WTC11 (cell line): ENCODE measurements around the gene CCDC182. TPM values are rescaled to one million over a fixed set of nuclear protein-coding genes. Genes with fewer than 3 reads are reported as not detected.

ENCODE experiments used
- ATAC-seq: fragments of 200-7000 bp; cut with Tn5 transposase; 2 replicates; pipeline ENCODE4 v1.10.0; 2021; ENCODE audit warnings: mild to moderate bottlenecking, moderate library complexity
- CTCF ChIA-PET: fragments of 300-600 bp; sonication (Branson Sonifier 250); formaldehyde crosslinking; loops from one replicate; lab custom pipeline; 2021; ENCODE audit warnings: antibody characterized with exemption; lab: Charles Lee
- POLR2A ChIA-PET: fragments of 350-600 bp; sonication (Branson Sonifier 250); formaldehyde crosslinking; loops from one replicate; lab custom pipeline; 2021; ENCODE audit warnings: antibody characterized with exemption; lab: Charles Lee
- DNase-seq: peaks from one replicate; pipeline ENCODE4 v3.0.0; 2021; ENCODE audit warnings: low spot score
- H3K27ac Mint-ChIP-seq: 2 replicates; pipeline ENCODE4 v1.8.0; 2021; ENCODE audit warnings: mixed read lengths
- H3K27me3 Mint-ChIP-seq: 2 replicates; pipeline ENCODE4 v1.8.0; 2021; ENCODE audit warnings: low read depth, mild to moderate bottlenecking, moderate library complexity, mixed read lengths
- H3K36me3 Mint-ChIP-seq: 2 replicates; pipeline ENCODE4 v1.8.0; 2021; ENCODE audit warnings: mixed read lengths
- H3K4me1 Mint-ChIP-seq: 2 replicates; pipeline ENCODE4 v1.8.0; 2022; ENCODE audit warnings: mixed read lengths
- H3K4me3 Mint-ChIP-seq: 2 replicates; pipeline ENCODE4 v1.8.0; 2021; ENCODE audit warnings: mild to moderate bottlenecking, moderate library complexity, mixed read lengths
- H3K9me3 Mint-ChIP-seq: 2 replicates; pipeline ENCODE4 v1.8.0; 2021; ENCODE audit warnings: mixed read lengths
- ATF1 ChIP-seq: sonication (generic); formaldehyde crosslinking; IDR thresholded peaks from 2 replicates; pipeline ENCODE4 v1.8.1; 2023; ENCODE audit warnings: mild to moderate bottlenecking, moderate library complexity, missing genetic modification reagents
- KAT7 ChIP-seq: sonication (generic); formaldehyde crosslinking; IDR thresholded peaks from 2 replicates; pipeline ENCODE4 v1.8.1; 2023; ENCODE audit warnings: missing genetic modification reagents, mild to moderate bottlenecking, borderline replicate concordance
- RORB ChIP-seq: fragments of 250-450 bp; sonication (Bioruptor Pico); IDR thresholded peaks from 2 replicates; pipeline ENCODE4 v1.9.0; 2021; ENCODE audit warnings: mild to moderate bottlenecking
- SP1 ChIP-seq: sonication (generic); formaldehyde crosslinking; conservative IDR thresholded peaks from 2 replicates; pipeline ENCODE4 v1.8.1; 2022; ENCODE audit warnings: missing genetic modification reagents
- TEAD4 ChIP-seq: sonication (generic); formaldehyde crosslinking; IDR thresholded peaks from 2 replicates; pipeline ENCODE4 v1.8.0; 2022; ENCODE audit warnings: mild to moderate bottlenecking, missing genetic modification reagents
- ZNF121 ChIP-seq: sonication (generic); formaldehyde crosslinking; IDR thresholded peaks from 2 replicates; pipeline ENCODE4 v1.8.0; 2023; ENCODE audit warnings: missing genetic modification reagents
- ZNF219 ChIP-seq: sonication (generic); formaldehyde crosslinking; IDR thresholded peaks from 2 replicates; pipeline ENCODE4 v1.8.0; 2023; ENCODE audit warnings: missing genetic modification reagents, mild to moderate bottlenecking, borderline replicate concordance
- ZNF317 ChIP-seq: sonication (generic); formaldehyde crosslinking; IDR thresholded peaks from 2 replicates; pipeline ENCODE4 v1.8.1; 2023; ENCODE audit warnings: low read depth, mild to moderate bottlenecking, moderate library complexity, missing genetic modification reagents, borderline replicate concordance
- total RNA-seq: library from RNA; stranded (reverse); gene quantifications from 3 replicates; pipeline ENCODE4 v1.2.3, GENCODE V29; 2021
- TF ChIP-seq, protein P1 (sequence below): sonication (generic); formaldehyde crosslinking; IDR thresholded peaks from 2 replicates; pipeline ENCODE4 v1.8.1; 2022; ENCODE audit warnings: missing genetic modification reagents, borderline replicate concordance
- TF ChIP-seq, protein P2 (sequence below): sonication (generic); formaldehyde crosslinking; conservative IDR thresholded peaks from 2 replicates; pipeline ENCODE4 v1.8.1; 2023; ENCODE audit warnings: mild to moderate bottlenecking, low read depth, missing genetic modification reagents, moderate library complexity
- TF ChIP-seq, protein P3 (sequence below): sonication (generic); formaldehyde crosslinking; IDR thresholded peaks from 2 replicates; pipeline ENCODE4 v1.8.1; 2022; ENCODE audit warnings: low read depth, mild to moderate bottlenecking, moderate library complexity, missing genetic modification reagents, borderline replicate concordance
- TF ChIP-seq, protein P4 (sequence below): fragments of 250-450 bp; sonication (Bioruptor Pico); IDR thresholded peaks from 2 replicates; pipeline ENCODE4 v1.9.0; 2021; ENCODE audit warnings: mild to moderate bottlenecking
- TF ChIP-seq, protein P5 (sequence below): fragments of 200-600 bp; IDR thresholded peaks from 2 replicates; pipeline ENCODE4 v1.8.0; 2022; ENCODE audit warnings: antibody characterized with exemption
- TF ChIP-seq, protein P6 (sequence below): sonication (generic); formaldehyde crosslinking; IDR thresholded peaks from 2 replicates; pipeline ENCODE4 v1.8.0; 2022; ENCODE audit warnings: missing genetic modification reagents

CCDC182 gene
- total RNA-seq, 1 experiment from 2014 or later = not detected

DNA sequence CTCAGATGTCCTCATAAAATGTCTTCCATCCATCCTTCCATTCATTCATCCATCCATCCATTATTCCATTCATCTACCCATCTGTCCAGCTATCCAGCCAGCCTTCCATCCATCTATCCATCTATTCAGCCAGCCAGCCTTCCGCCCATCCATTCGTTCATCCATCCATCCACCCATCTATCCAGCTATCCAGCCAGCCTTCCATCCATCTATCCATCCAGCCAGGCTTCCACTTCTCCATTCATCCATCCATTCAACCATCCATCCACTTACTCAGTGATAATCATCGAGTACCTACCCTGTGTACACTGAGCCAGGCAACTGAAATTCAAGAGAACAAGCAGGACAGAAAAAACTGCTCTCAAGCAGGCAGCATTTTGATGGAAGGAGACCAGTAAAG, 4.6 kb upstream of the CCDC182 start:
- no peak for ATAC-seq
- ChIA-PET POLR2A (no interaction called here), CTCF (interaction anchor here (0.6 to 1.2 kb wide), 2 partner anchors 34 to 305 kb away, joined by 3 read pairs; no protein-coding TSS in a partner anchor)
- H3K27me3 Mint-ChIP-seq = no peaks in the 10 kb centered on the region; the same call in 1 of the 2 replicates
- no peak overlapping the region for H3K27ac Mint-ChIP-seq
- no peak overlapping the region for H3K4me3 Mint-ChIP-seq
- TF ChIP-seq ZNF317 (CRISPR knock-in tag) = no peak
- TF ChIP-seq, protein P1, sequence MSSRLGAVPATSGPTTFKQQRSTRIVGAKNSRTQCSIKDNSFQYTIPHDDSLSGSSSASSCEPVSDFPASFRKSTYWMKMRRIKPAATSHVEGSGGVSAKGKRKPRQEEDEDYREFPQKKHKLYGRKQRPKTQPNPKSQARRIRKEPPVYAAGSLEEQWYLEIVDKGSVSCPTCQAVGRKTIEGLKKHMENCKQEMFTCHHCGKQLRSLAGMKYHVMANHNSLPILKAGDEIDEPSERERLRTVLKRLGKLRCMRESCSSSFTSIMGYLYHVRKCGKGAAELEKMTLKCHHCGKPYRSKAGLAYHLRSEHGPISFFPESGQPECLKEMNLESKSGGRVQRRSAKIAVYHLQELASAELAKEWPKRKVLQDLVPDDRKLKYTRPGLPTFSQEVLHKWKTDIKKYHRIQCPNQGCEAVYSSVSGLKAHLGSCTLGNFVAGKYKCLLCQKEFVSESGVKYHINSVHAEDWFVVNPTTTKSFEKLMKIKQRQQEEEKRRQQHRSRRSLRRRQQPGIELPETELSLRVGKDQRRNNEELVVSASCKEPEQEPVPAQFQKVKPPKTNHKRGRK = no peak
- no peak for TF ChIP-seq ATF1 (CRISPR knock-in tag)
- TF ChIP-seq, protein P2, sequence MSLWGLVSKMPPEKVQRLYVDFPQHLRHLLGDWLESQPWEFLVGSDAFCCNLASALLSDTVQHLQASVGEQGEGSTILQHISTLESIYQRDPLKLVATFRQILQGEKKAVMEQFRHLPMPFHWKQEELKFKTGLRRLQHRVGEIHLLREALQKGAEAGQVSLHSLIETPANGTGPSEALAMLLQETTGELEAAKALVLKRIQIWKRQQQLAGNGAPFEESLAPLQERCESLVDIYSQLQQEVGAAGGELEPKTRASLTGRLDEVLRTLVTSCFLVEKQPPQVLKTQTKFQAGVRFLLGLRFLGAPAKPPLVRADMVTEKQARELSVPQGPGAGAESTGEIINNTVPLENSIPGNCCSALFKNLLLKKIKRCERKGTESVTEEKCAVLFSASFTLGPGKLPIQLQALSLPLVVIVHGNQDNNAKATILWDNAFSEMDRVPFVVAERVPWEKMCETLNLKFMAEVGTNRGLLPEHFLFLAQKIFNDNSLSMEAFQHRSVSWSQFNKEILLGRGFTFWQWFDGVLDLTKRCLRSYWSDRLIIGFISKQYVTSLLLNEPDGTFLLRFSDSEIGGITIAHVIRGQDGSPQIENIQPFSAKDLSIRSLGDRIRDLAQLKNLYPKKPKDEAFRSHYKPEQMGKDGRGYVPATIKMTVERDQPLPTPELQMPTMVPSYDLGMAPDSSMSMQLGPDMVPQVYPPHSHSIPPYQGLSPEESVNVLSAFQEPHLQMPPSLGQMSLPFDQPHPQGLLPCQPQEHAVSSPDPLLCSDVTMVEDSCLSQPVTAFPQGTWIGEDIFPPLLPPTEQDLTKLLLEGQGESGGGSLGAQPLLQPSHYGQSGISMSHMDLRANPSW (CRISPR knock-in tag) = no peak
- no peak for TF ChIP-seq RORB (CRISPR knock-in tag)
- no peak for TF ChIP-seq TEAD4 (CRISPR knock-in tag)
- TF ChIP-seq SP1 (CRISPR knock-in tag) = no peak
- TF ChIP-seq ZNF121 (CRISPR knock-in tag) = no peak
- TF ChIP-seq, protein P3, sequence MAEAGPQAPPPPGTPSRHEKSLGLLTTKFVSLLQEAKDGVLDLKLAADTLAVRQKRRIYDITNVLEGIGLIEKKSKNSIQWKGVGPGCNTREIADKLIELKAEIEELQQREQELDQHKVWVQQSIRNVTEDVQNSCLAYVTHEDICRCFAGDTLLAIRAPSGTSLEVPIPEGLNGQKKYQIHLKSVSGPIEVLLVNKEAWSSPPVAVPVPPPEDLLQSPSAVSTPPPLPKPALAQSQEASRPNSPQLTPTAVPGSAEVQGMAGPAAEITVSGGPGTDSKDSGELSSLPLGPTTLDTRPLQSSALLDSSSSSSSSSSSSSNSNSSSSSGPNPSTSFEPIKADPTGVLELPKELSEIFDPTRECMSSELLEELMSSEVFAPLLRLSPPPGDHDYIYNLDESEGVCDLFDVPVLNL (CRISPR knock-in tag) = no peak
- TF ChIP-seq, protein P4, sequence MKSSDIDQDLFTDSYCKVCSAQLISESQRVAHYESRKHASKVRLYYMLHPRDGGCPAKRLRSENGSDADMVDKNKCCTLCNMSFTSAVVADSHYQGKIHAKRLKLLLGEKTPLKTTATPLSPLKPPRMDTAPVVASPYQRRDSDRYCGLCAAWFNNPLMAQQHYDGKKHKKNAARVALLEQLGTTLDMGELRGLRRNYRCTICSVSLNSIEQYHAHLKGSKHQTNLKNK = no peak
- TF ChIP-seq KAT7 (CRISPR knock-in tag) = no peak
- no peak for TF ChIP-seq ZNF219
- H3K4me1 Mint-ChIP-seq = peaks cover 4% of the 10 kb centered on the region
- no peaks in the 10 kb centered on the region for H3K36me3 Mint-ChIP-seq
- no peaks in the 10 kb centered on the region for H3K9me3 Mint-ChIP-seq
- no peak for DNase-seq

DNA sequence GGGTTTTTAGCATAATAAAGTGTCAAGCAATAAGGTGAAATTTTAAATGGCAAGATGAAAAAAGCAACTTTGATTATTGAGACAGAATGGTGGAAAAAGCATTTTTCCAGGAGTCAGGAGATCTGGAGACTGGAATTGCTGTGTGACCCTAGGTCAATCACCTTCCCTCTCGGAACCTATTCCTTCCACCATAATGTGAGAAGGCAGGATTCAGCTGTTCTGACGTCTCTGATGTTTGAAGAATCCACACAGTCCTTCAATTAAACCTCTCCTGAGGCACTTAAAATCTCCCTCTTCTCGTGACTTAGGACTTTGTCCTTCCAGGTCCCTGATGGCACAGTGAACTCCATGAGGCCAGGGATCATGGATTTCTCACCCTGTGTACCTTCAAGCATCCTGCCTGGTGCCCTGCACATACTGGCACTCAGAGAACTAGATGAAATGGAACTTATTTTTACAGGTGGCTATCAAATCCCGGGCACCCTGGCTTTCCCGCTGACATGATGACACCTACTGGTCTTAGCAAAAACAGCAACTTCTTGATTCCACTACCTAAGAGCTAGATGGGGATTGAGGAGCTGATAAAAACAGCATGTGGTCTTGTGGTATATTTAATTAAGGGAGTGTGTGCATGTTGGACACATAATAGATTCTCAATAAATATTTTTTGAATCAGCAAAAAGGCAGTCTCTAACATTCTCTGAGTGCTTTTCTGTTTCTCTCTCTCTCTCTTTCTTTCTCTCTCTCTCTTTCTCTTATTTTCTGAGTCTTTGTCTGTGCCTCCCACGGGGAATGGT, 2.3 kb upstream of the CCDC182 start:
- CTCF ChIA-PET = interaction anchor here (0.5 to 2.3 kb wide), 54 partner anchors 9 to 665 kb away, joined by 3 to 35 read pairs (median 4); partner anchors contain the start of gene MSI2
- DNase-seq = no peak
- POLR2A ChIA-PET = no interaction called here

More for the DNA sequence above, 2.3 kb upstream of the CCDC182 start:
- TF ChIP-seq, protein P5, sequence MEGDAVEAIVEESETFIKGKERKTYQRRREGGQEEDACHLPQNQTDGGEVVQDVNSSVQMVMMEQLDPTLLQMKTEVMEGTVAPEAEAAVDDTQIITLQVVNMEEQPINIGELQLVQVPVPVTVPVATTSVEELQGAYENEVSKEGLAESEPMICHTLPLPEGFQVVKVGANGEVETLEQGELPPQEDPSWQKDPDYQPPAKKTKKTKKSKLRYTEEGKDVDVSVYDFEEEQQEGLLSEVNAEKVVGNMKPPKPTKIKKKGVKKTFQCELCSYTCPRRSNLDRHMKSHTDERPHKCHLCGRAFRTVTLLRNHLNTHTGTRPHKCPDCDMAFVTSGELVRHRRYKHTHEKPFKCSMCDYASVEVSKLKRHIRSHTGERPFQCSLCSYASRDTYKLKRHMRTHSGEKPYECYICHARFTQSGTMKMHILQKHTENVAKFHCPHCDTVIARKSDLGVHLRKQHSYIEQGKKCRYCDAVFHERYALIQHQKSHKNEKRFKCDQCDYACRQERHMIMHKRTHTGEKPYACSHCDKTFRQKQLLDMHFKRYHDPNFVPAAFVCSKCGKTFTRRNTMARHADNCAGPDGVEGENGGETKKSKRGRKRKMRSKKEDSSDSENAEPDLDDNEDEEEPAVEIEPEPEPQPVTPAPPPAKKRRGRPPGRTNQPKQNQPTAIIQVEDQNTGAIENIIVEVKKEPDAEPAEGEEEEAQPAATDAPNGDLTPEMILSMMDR = peak; percentile 43
- TF ChIP-seq, protein P6, sequence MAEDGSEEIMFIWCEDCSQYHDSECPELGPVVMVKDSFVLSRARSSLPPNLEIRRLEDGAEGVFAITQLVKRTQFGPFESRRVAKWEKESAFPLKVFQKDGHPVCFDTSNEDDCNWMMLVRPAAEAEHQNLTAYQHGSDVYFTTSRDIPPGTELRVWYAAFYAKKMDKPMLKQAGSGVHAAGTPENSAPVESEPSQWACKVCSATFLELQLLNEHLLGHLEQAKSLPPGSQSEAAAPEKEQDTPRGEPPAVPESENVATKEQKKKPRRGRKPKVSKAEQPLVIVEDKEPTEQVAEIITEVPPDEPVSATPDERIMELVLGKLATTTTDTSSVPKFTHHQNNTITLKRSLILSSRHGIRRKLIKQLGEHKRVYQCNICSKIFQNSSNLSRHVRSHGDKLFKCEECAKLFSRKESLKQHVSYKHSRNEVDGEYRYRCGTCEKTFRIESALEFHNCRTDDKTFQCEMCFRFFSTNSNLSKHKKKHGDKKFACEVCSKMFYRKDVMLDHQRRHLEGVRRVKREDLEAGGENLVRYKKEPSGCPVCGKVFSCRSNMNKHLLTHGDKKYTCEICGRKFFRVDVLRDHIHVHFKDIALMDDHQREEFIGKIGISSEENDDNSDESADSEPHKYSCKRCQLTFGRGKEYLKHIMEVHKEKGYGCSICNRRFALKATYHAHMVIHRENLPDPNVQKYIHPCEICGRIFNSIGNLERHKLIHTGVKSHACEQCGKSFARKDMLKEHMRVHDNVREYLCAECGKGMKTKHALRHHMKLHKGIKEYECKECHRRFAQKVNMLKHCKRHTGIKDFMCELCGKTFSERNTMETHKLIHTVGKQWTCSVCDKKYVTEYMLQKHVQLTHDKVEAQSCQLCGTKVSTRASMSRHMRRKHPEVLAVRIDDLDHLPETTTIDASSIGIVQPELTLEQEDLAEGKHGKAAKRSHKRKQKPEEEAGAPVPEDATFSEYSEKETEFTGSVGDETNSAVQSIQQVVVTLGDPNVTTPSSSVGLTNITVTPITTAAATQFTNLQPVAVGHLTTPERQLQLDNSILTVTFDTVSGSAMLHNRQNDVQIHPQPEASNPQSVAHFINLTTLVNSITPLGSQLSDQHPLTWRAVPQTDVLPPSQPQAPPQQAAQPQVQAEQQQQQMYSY = no peak
- no peak for TF ChIP-seq ATF1 (CRISPR knock-in tag)
- TF ChIP-seq, all 79 proteins: peak for 1
- Mint-ChIP-seq H3K27me3 (no peaks in the 10 kb centered on the region; the same call in 1 of the 2 replicates), H3K4me1 (peaks cover 4% of the 10 kb centered on the region), H3K27ac (no peak overlapping the region), H3K9me3 (no peaks in the 10 kb centered on the region), H3K36me3 (no peaks in the 10 kb centered on the region), H3K4me3 (no peak overlapping the region)
- peak; percentile 79 for ATAC-seq
